GM23338 (cell line): Measurements from ENCODE around the gene TCP11L1. TPM values are rescaled to one million over a fixed set of nuclear protein-coding genes. Genes with fewer than 3 reads are reported as not detected.

Experiments used
- CREB1 ChIP-seq: fragments of 250-450 bp; sonication (Bioruptor Pico); IDR thresholded peaks from 2 replicates; pipeline ENCODE4 v1.5.0; 2020; ENCODE audit warnings: low read depth, mild to moderate bottlenecking, moderate library complexity
- CTCF ChIP-seq, 2 experiments: fragments of 200-600 bp in 1 of 2; sonication (generic) in 1 of 2; conservative IDR thresholded peaks; 2 replicates each; pipeline versions ENCODE4 v1.5.1 to v1.6.1; 2016 to 2017; ENCODE audit warnings: antibody characterized with exemption in 2 of 2, low read depth in 2 of 2, mild to moderate bottlenecking in 2 of 2, moderate library complexity in 1 of 2
- EZH2phosphoT487 ChIP-seq: fragments of 200-600 bp; sonication (generic); IDR thresholded peaks from one replicate; pipeline ENCODE4 v1.8.1; 2018; ENCODE audit warnings: antibody characterized with exemption; ENCODE audit not compliant: unreplicated experiment
- JUNB ChIP-seq: IDR thresholded peaks from one replicate; pipeline ENCODE4 v1.6.1; 2016; ENCODE audit warnings: antibody characterized with exemption; ENCODE audit not compliant: unreplicated experiment
- NANOG ChIP-seq: IDR thresholded peaks from 2 replicates; pipeline ENCODE4 v1.6.1; 2016; ENCODE audit warnings: antibody characterized with exemption, borderline replicate concordance
- POLR2AphosphoS5 ChIP-seq: IDR thresholded peaks from 2 replicates; pipeline ENCODE4 v1.6.1; 2016; ENCODE audit warnings: antibody characterized with exemption, low read depth
- STAT1 ChIP-seq: IDR thresholded peaks from one replicate; pipeline ENCODE4 v1.6.1; 2016; ENCODE audit warnings: antibody characterized with exemption; ENCODE audit not compliant: unreplicated experiment
- ZNF114 ChIP-seq: fragments of 250-450 bp; sonication (Bioruptor Pico); IDR thresholded peaks from 2 replicates; pipeline ENCODE4 v1.5.0; 2020; ENCODE audit warnings: mild to moderate bottlenecking, moderate library complexity
- ZNF331 ChIP-seq: fragments of 250-450 bp; sonication (Bioruptor Pico); IDR thresholded peaks from 2 replicates; pipeline ENCODE4 v1.5.0; 2020; ENCODE audit warnings: low read depth, mild to moderate bottlenecking, moderate library complexity
- polyA plus RNA-seq: library from polyadenylated mRNA; unstranded; fragments of >200 nt; fragmentation: Nextera tagmentation; extraction: Ambion mirVana; gene quantifications from 2 replicates; pipeline ENCODE4 v1.2.1, GENCODE V29; 2016
- total RNA-seq: library from RNA; depleted of rRNA; stranded (reverse); fragments of >200 nt; shearing (Covaris generic); gene quantifications from 2 replicates; pipeline ENCODE4 v1.2.3, GENCODE V29; 2014
- TF ChIP-seq, protein P1 (sequence below): fragments of 250-450 bp; sonication (Bioruptor Pico); IDR thresholded peaks from 2 replicates; pipeline ENCODE4 v1.5.0; 2020; ENCODE audit warnings: mild to moderate bottlenecking, moderate library complexity
- TF ChIP-seq, protein P2 (sequence below): IDR thresholded peaks from 2 replicates; pipeline ENCODE4 v1.6.1; 2016; ENCODE audit warnings: antibody characterized with exemption

The TCP11L1 gene
- total and polyA plus RNA-seq, 2 experiments from 2014 or later: 5.0 to 39.0 TPM

GRCh38 chr11:33062137-33062536 is 22.8 kb downstream of the TCP11L1 start (continued):
- TF ChIP-seq, protein P1, sequence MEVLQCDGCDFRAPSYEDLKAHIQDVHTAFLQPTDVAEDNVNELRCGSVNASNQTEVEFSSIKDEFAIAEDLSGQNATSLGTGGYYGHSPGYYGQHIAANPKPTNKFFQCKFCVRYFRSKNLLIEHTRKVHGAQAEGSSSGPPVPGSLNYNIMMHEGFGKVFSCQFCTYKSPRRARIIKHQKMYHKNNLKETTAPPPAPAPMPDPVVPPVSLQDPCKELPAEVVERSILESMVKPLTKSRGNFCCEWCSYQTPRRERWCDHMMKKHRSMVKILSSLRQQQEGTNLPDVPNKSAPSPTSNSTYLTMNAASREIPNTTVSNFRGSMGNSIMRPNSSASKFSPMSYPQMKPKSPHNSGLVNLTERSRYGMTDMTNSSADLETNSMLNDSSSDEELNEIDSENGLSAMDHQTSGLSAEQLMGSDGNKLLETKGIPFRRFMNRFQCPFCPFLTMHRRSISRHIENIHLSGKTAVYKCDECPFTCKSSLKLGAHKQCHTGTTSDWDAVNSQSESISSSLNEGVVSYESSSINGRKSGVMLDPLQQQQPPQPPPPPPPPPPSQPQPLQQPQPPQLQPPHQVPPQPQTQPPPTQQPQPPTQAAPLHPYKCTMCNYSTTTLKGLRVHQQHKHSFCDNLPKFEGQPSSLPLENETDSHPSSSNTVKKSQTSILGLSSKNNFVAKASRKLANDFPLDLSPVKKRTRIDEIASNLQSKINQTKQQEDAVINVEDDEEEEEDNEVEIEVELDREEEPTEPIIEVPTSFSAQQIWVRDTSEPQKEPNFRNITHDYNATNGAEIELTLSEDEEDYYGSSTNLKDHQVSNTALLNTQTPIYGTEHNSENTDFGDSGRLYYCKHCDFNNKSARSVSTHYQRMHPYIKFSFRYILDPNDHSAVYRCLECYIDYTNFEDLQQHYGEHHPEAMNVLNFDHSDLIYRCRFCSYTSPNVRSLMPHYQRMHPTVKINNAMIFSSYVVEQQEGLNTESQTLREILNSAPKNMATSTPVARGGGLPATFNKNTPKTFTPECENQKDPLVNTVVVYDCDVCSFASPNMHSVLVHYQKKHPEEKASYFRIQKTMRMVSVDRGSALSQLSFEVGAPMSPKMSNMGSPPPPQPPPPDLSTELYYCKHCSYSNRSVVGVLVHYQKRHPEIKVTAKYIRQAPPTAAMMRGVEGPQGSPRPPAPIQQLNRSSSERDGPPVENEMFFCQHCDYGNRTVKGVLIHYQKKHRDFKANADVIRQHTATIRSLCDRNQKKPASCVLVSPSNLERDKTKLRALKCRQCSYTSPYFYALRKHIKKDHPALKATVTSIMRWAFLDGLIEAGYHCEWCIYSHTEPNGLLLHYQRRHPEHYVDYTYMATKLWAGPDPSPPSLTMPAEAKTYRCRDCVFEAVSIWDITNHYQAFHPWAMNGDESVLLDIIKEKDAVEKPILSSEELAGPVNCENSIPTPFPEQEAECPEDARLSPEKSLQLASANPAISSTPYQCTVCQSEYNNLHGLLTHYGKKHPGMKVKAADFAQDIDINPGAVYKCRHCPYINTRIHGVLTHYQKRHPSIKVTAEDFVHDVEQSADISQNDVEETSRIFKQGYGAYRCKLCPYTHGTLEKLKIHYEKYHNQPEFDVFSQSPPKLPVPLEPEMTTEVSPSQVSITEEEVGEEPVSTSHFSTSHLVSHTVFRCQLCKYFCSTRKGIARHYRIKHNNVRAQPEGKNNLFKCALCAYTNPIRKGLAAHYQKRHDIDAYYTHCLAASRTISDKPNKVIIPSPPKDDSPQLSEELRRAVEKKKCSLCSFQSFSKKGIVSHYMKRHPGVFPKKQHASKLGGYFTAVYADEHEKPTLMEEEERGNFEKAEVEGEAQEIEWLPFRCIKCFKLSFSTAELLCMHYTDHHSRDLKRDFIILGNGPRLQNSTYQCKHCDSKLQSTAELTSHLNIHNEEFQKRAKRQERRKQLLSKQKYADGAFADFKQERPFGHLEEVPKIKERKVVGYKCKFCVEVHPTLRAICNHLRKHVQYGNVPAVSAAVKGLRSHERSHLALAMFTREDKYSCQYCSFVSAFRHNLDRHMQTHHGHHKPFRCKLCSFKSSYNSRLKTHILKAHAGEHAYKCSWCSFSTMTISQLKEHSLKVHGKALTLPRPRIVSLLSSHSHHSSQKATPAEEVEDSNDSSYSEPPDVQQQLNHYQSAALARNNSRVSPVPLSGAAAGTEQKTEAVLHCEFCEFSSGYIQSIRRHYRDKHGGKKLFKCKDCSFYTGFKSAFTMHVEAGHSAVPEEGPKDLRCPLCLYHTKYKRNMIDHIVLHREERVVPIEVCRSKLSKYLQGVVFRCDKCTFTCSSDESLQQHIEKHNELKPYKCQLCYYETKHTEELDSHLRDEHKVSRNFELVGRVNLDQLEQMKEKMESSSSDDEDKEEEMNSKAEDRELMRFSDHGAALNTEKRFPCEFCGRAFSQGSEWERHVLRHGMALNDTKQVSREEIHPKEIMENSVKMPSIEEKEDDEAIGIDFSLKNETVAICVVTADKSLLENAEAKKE (CRISPR knock-in tag): no peak
- TF ChIP-seq ZNF331 (no peak), JUNB (no peak), STAT1 (no peak), CREB1 (CRISPR knock-in tag) (no peak), EZH2phosphoT487 (no peak), ZNF114 (CRISPR knock-in tag) (no peak), POLR2AphosphoS5 (no peak), CTCF (conservative IDR thresholded peaks at IDR 0.05; ENCODE audit: low read depth in 2 of 2) (no peak), NANOG (no peak)
- TF ChIP-seq, protein P2, sequence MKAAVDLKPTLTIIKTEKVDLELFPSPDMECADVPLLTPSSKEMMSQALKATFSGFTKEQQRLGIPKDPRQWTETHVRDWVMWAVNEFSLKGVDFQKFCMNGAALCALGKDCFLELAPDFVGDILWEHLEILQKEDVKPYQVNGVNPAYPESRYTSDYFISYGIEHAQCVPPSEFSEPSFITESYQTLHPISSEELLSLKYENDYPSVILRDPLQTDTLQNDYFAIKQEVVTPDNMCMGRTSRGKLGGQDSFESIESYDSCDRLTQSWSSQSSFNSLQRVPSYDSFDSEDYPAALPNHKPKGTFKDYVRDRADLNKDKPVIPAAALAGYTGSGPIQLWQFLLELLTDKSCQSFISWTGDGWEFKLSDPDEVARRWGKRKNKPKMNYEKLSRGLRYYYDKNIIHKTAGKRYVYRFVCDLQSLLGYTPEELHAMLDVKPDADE: no peak
